H1 (cell line): ENCODE data around the gene ADAMTS9. TPM values are rescaled to one million over a fixed set of nuclear protein-coding genes. Genes with fewer than 3 reads are reported as not detected.

Experiments used
- CTCF ChIA-PET: fragments of 300-600 bp; sonication (Branson Sonifier 250); formaldehyde crosslinking; loops from one replicate; lab custom pipeline; 2021; ENCODE audit not compliant: partially characterized antibody; lab: Charles Lee
- POLR2A ChIA-PET: fragments of 300-600 bp; sonication (Branson Sonifier 250); formaldehyde crosslinking; loops from one replicate; lab custom pipeline; 2021; ENCODE audit warnings: inconsistent platforms; ENCODE audit not compliant: partially characterized antibody; lab: Charles Lee
- DNase-seq, 2 experiments: peaks; one replicate each; pipeline versions ENCODE4 v3.0.0 to v3.0.0-alpha.2; 2010 to 2022; ENCODE audit warnings: low spot score in 2 of 2, low read depth in 1 of 2, mixed read lengths in 1 of 2
- FAIRE-seq: peaks from 2 replicates; lab custom pipeline; 2011; peaks lifted over from hg19 to GRCh38; lab: Jason Lieb, UNC
- H2AFZ ChIP-seq: 2 replicates; pipeline ENCODE4 v1.8.1; 2012; ENCODE audit warnings: low read length, inconsistent platforms
- H2AK5ac ChIP-seq: 2 replicates; pipeline ENCODE4 v1.6.1; 2013; ENCODE audit warnings: low read depth, low read length
- H2BK120ac ChIP-seq: replicated peaks from 2 replicates; pipeline ENCODE3; 2013; ENCODE audit warnings: low read depth, low read length, inconsistent platforms
- H2BK12ac ChIP-seq: 2 replicates; pipeline ENCODE4 v1.6.1; 2013; ENCODE audit warnings: low read depth, low read length
- H2BK15ac ChIP-seq: 2 replicates; pipeline ENCODE4 v1.6.1; 2013; ENCODE audit warnings: low read length
- H2BK20ac ChIP-seq: 2 replicates; pipeline ENCODE4 v1.6.1; 2013; ENCODE audit warnings: low read length
- H2BK5ac ChIP-seq: 2 replicates; pipeline ENCODE4 v1.6.1; 2013; ENCODE audit warnings: low read depth, low read length
- H3K14ac ChIP-seq: 2 replicates; pipeline ENCODE4 v1.6.1; 2013; ENCODE audit warnings: inconsistent platforms; ENCODE audit not compliant: insufficient read length
- H3K18ac ChIP-seq: 2 replicates; pipeline ENCODE4 v1.6.1; 2013; ENCODE audit warnings: low read length; ENCODE audit errors: extremely low read depth
- H3K23ac ChIP-seq: 2 replicates; pipeline ENCODE4 v1.6.1; 2013; ENCODE audit warnings: inconsistent platforms; ENCODE audit not compliant: insufficient read length
- H3K23me2 ChIP-seq: 2 replicates; pipeline ENCODE4 v1.6.1; 2013; ENCODE audit warnings: low read depth, low read length
- H3K27ac ChIP-seq: 2 replicates; pipeline ENCODE4 v1.6.1; 2011; ENCODE audit warnings: low read depth, low read length, inconsistent platforms
- H3K27me3 ChIP-seq, 4 experiments: replicated peaks in 1 of 4; 1 replicate in 1 of 4; 2 replicates in 3 of 4; pipeline versions ENCODE4 v1.6.1 to v1.8.1; 2011 to 2013; ENCODE audit warnings: low read length in 3 of 4, mild to moderate bottlenecking in 3 of 4, inconsistent platforms in 2 of 4, mixed read lengths in 2 of 4, moderate library complexity in 1 of 4; ENCODE audit not compliant: control insufficient read depth in 3 of 4, insufficient read depth in 3 of 4; ENCODE audit errors: extremely low read depth in 1 of 4
- H3K36me3 ChIP-seq, 4 experiments: 2 replicates each; pipeline versions ENCODE4 v1.6.1 to v1.8.1; 2011 to 2013; ENCODE audit warnings: mild to moderate bottlenecking in 4 of 4, low read length in 3 of 4, moderate library complexity in 2 of 4, control low read depth in 1 of 4, inconsistent platforms in 1 of 4; ENCODE audit not compliant: insufficient read depth in 4 of 4, control insufficient read depth in 2 of 4
- H3K4ac ChIP-seq: replicated peaks from 2 replicates; pipeline ENCODE3; 2013; ENCODE audit warnings: low read length, low read depth, mixed read lengths, inconsistent platforms; ENCODE audit not compliant: insufficient read length
- H3K4me1 ChIP-seq, 4 experiments: replicated peaks in 1 of 4; 1 replicate in 1 of 4; 2 replicates in 3 of 4; pipeline versions ENCODE4 v1.6.1 to v1.8.1; 2011 to 2013; ENCODE audit warnings: low read length in 3 of 4, inconsistent platforms in 2 of 4, mixed read lengths in 1 of 4; ENCODE audit not compliant: insufficient read depth in 4 of 4, control insufficient read depth in 3 of 4
- H3K4me2 ChIP-seq, 2 experiments: 2 replicates each; pipeline versions ENCODE4 v1.6.1 to v1.8.1; 2011 to 2013; ENCODE audit warnings: low read depth in 2 of 2, low read length in 2 of 2, control low read depth in 1 of 2, inconsistent platforms in 1 of 2, mild to moderate bottlenecking in 1 of 2; ENCODE audit not compliant: insufficient read depth in 1 of 2
- H3K4me3 ChIP-seq, 4 experiments: fragments of 200-600, 300-600 bp in 1 of 4; sonication (generic), shearing (Covaris generic), sonication (Bioruptor Twin) in 1 of 4; 2 replicates each; pipeline versions ENCODE4 v1.5.1 to v1.8.1; 2011 to 2016; ENCODE audit warnings: low read length in 4 of 4, low read depth in 3 of 4, control low read depth in 2 of 4, inconsistent platforms in 2 of 4, mild to moderate bottlenecking in 2 of 4, mixed read lengths in 1 of 4, moderate library complexity in 1 of 4; ENCODE audit not compliant: insufficient read depth in 2 of 4; ENCODE audit errors: extremely low read depth in 1 of 4
- H3K56ac ChIP-seq: replicated peaks from 2 replicates; pipeline ENCODE3; 2013; ENCODE audit warnings: low read depth, mild to moderate bottlenecking, mixed read lengths, low read length, inconsistent platforms; ENCODE audit not compliant: insufficient read length
- H3K79me1 ChIP-seq: 2 replicates; pipeline ENCODE4 v1.6.1; 2013; ENCODE audit warnings: low read depth, low read length, control low read depth
- H3K79me2 ChIP-seq, 2 experiments: 2 replicates each; pipeline versions ENCODE4 v1.6.1 to v1.8.1; 2012 to 2013; ENCODE audit warnings: low read length in 2 of 2, mild to moderate bottlenecking in 2 of 2, inconsistent platforms in 1 of 2; ENCODE audit not compliant: insufficient read depth in 2 of 2, control insufficient read depth in 1 of 2
- H3K9ac ChIP-seq, 4 experiments: replicated peaks in 1 of 4; 1 replicate in 1 of 4; 2 replicates in 3 of 4; pipeline versions ENCODE4 v1.6.1 to v1.8.1; 2011 to 2013; ENCODE audit warnings: low read depth in 3 of 4, low read length in 3 of 4, control low read depth in 2 of 4, mild to moderate bottlenecking in 2 of 4, moderate library complexity in 2 of 4, inconsistent platforms in 1 of 4; ENCODE audit errors: extremely low read depth in 1 of 4
- H3K9me3 ChIP-seq, 2 experiments: 2 replicates each; pipeline versions ENCODE4 v1.6.1 to v1.8.1; 2012 to 2013; ENCODE audit warnings: mild to moderate bottlenecking in 2 of 2, moderate library complexity in 2 of 2, control low read depth in 1 of 2, inconsistent platforms in 1 of 2, low read depth in 1 of 2, low read length in 1 of 2, mixed read lengths in 1 of 2; ENCODE audit not compliant: insufficient read depth in 2 of 2
- H4K20me1 ChIP-seq, 2 experiments: replicated peaks in 1 of 2; 2 replicates each; pipeline versions ENCODE3 to v1.8.1; 2011 to 2013; ENCODE audit warnings: inconsistent platforms in 2 of 2, low read length in 2 of 2, mild to moderate bottlenecking in 1 of 2; ENCODE audit not compliant: insufficient read depth in 2 of 2, control insufficient read depth in 1 of 2
- H4K5ac ChIP-seq: 2 replicates; pipeline ENCODE4 v1.6.1; 2013; ENCODE audit warnings: low read length, low read depth, mixed read lengths, inconsistent platforms; ENCODE audit not compliant: insufficient read length
- H4K8ac ChIP-seq: 2 replicates; pipeline ENCODE4 v1.8.0; 2013; ENCODE audit warnings: mild to moderate bottlenecking, moderate library complexity, low read length, inconsistent platforms; ENCODE audit not compliant: insufficient read depth; ENCODE audit errors: extremely low read depth
- H4K91ac ChIP-seq: replicated peaks from 2 replicates; pipeline ENCODE3; 2013; ENCODE audit warnings: low read length, mixed read lengths, inconsistent platforms; ENCODE audit not compliant: insufficient read length
- BCL11A ChIP-seq, 2 experiments: IDR thresholded peaks; one replicate each; pipeline ENCODE4 v1.6.1; 2011; ENCODE audit warnings: low read depth in 2 of 2, low read length in 2 of 2, mild to moderate bottlenecking in 2 of 2
- BRCA1 ChIP-seq: IDR thresholded peaks from 2 replicates; pipeline ENCODE4 v1.6.1; 2012; ENCODE audit warnings: low read depth, low read length, improper control_type of control experiment
- CHD1 ChIP-seq: IDR thresholded peaks from 2 replicates; pipeline ENCODE4 v1.6.1; 2012; ENCODE audit warnings: low read depth, low read length, improper control_type of control experiment
- CHD2 ChIP-seq: IDR thresholded peaks from 2 replicates; pipeline ENCODE4 v1.6.1; 2012; ENCODE audit warnings: low read length, improper control_type of control experiment
- PHF8 ChIP-seq: fragments of 200-600 bp; sonication (generic); conservative IDR thresholded peaks from 2 replicates; pipeline ENCODE4 v1.7.1; 2012; ENCODE audit warnings: low read depth, mild to moderate bottlenecking, inconsistent platforms, low read length, moderate library complexity
- TAF1 ChIP-seq: IDR thresholded peaks from 2 replicates; pipeline ENCODE4 v1.6.1; 2011; ENCODE audit warnings: mild to moderate bottlenecking, low read depth, low read length
- TEAD4 ChIP-seq: IDR thresholded peaks from 2 replicates; pipeline ENCODE4 v1.6.1; 2012; ENCODE audit warnings: low read depth, low read length, inconsistent platforms, mixed read lengths
- ZNF274 ChIP-seq: IDR thresholded peaks from 2 replicates; pipeline ENCODE4 v1.7.0; 2012; ENCODE audit warnings: low read length, borderline replicate concordance; ENCODE audit errors: extremely low read depth
- WGBS, 2 experiments: shearing (Covaris generic) in 1 of 2; methylation state at CpG; one replicate each; pipeline versions ENCODE4 v1.1.6 to v1.1.7; 2013 to 2015; ENCODE audit warnings: low lambda C conversion rate in 2 of 2, mixed read lengths in 2 of 2, inconsistent platforms in 1 of 2, low coverage in 1 of 2, missing lambda C conversion rate in 1 of 2; ENCODE audit not compliant: insufficient replicate concordance in 2 of 2, insufficient coverage in 1 of 2, insufficient read length in 1 of 2; ENCODE audit errors: extremely low coverage in 1 of 2, missing lambda C conversion rate in 1 of 2; 5-methylcytosine and 5-hydroxymethylcytosine counted together
- polyA plus RNA-seq, 7 experiments: library from polyadenylated mRNA; depleted of rRNA in 3 of 7; stranded (reverse) in 5 of 7; unstranded in 2 of 7; fragments of >200 nt in 5 of 7; fragments of 200-250 nt in 2 of 7; gene quantifications; 1 replicate in 5 of 7; 2 replicates in 1 of 7; 4 replicates in 1 of 7; pipeline versions ENCODE4 v1.2.1 to v1.2.3, GENCODE V29; 2011 to 2013; ENCODE audit warnings: missing spikeins in 2 of 7, mixed read lengths in 2 of 7
- total RNA-seq: library from RNA; stranded (reverse); fragmentation: NEBNext Ultra II Directional; extraction: Animal tissue kit (Norgen Biotek cat#: 25700); gene quantifications from 2 replicates; pipeline ENCODE4 v1.2.1, GENCODE V29; 2021

Gene ADAMTS9
- total and polyA plus RNA-seq, 2 of the 8 experiments (the other 6 are each of a cell fraction or from before 2014, with no cell fraction given), result 0.20 to 0.41 TPM

- no peak overlapping the region for H3K27ac ChIP-seq
- H4K8ac ChIP-seq, result no peak overlapping the region
- H4K91ac ChIP-seq, result no peak overlapping the region
- DNase-seq (no peak), FAIRE-seq (no peak)
- TF ChIP-seq CHD1, result no peak
- no peak for TF ChIP-seq PHF8
- TF ChIP-seq CHD2, result no peak
- TF ChIP-seq TEAD4, result no peak
- TF ChIP-seq ZNF274, result no peak
- TF ChIP-seq TAF1, result no peak
- TF ChIP-seq BCL11A (IDR thresholded peaks at IDR 0.05; ENCODE audit: low read depth in 2 of 2, low read length in 2 of 2), result no peak
- no peak for TF ChIP-seq BRCA1
- no peak overlapping the region for H2BK20ac ChIP-seq
- H3K56ac ChIP-seq, result no peak overlapping the region
- POLR2A ChIA-PET, result no interaction called here
- H3K79me1 ChIP-seq, result no peaks in the 10 kb centered on the region
- CTCF ChIA-PET, result interaction anchor here (1.0 to 1.4 kb wide), 3 partner anchors 84 to 445 kb away, joined by 3 to 4 read pairs (median 4); no protein-coding TSS in a partner anchor
- no peaks in the 10 kb centered on the region for H3K79me2 ChIP-seq
- H3K9ac ChIP-seq, result no peak overlapping the region
- no peak overlapping the region for H3K4ac ChIP-seq
- H2BK12ac ChIP-seq, result no peak overlapping the region
- no peak overlapping the region for H3K14ac ChIP-seq
- H2BK15ac ChIP-seq, result no peak overlapping the region
- no peak overlapping the region for H2BK120ac ChIP-seq
- no peak overlapping the region for H2BK5ac ChIP-seq
- no peak overlapping the region for H2AFZ ChIP-seq
- H3K36me3 ChIP-seq, result no peaks in the 10 kb centered on the region
- no peaks in the 10 kb centered on the region for H3K23me2 ChIP-seq
- H2AK5ac ChIP-seq, result no peak overlapping the region
- 84% methylated on average over 3 of the region's 3 CpGs; no CpG with 5 or more reads in 1 of the 2 experiments for WGBS, 2 experiments
- no peaks in the 10 kb centered on the region for H3K4me1 ChIP-seq
- H3K9me3 ChIP-seq, result no peaks in the 10 kb centered on the region
- no peaks in the 10 kb centered on the region for H4K20me1 ChIP-seq
- H3K4me3 ChIP-seq, result no peak overlapping the region
- no peak overlapping the region for H3K23ac ChIP-seq
- no peak overlapping the region for H3K4me2 ChIP-seq
- no peaks in the 10 kb centered on the region for H3K27me3 ChIP-seq
- no peak overlapping the region for H3K18ac ChIP-seq
- no peak overlapping the region for H4K5ac ChIP-seq
Measured at GRCh38 chr3:64717411-64717810, 29.6 kb upstream of the ADAMTS9 start.
